GM12878 (cell line): ENCODE measurements around the gene TCIRG1.

Source experiments
- CHD2 ChIP-seq: IDR thresholded peaks from 2 replicates; pipeline ENCODE4 v1.6.1; 2011; ENCODE audit warnings: low read depth, low read length, improper control_type of control experiment, borderline replicate concordance
- CTCF ChIP-seq, 3 experiments: IDR thresholded peaks in 2 of 3; conservative IDR thresholded peaks in 1 of 3; 2 replicates each; pipeline ENCODE4 v1.5.1; 2011; ENCODE audit warnings: low read depth in 3 of 3, low read length in 3 of 3, mild to moderate bottlenecking in 3 of 3, control low read depth in 2 of 3, moderate library complexity in 2 of 3, inconsistent platforms in 1 of 3, mixed read lengths in 1 of 3; ENCODE audit not compliant: control insufficient read depth in 2 of 3, insufficient read depth in 1 of 3; ENCODE audit errors: extremely low read depth in 1 of 3
- ELK1 ChIP-seq: IDR thresholded peaks from 2 replicates; pipeline ENCODE4 v1.6.1; 2012; ENCODE audit warnings: low read depth, low read length, improper control_type of control experiment
- MTA3 ChIP-seq: IDR thresholded peaks from 2 replicates; pipeline ENCODE4 v1.6.1; 2012; ENCODE audit warnings: low read length, inconsistent platforms, borderline replicate concordance
- POLR2A ChIP-seq: IDR thresholded peaks from 2 replicates; pipeline ENCODE4 v1.6.1; 2011; ENCODE audit warnings: low read depth, mild to moderate bottlenecking, low read length
- SREBF2 ChIP-seq: IDR thresholded peaks from 2 replicates; pipeline ENCODE4 v1.6.1; 2012; ENCODE audit warnings: mild to moderate bottlenecking, low read length
- TAF1 ChIP-seq: IDR thresholded peaks from 2 replicates; pipeline ENCODE4 v1.6.1; 2011; ENCODE audit warnings: mild to moderate bottlenecking, low read depth, low read length, borderline replicate concordance
- TCF12 ChIP-seq: IDR thresholded peaks from 2 replicates; pipeline ENCODE4 v1.6.1; 2011; ENCODE audit warnings: low read depth, mild to moderate bottlenecking, low read length
- ZBTB33 ChIP-seq: fragments of 450-650 bp; IDR thresholded peaks from 2 replicates; pipeline ENCODE4 v1.6.1; 2017; ENCODE audit warnings: mild to moderate bottlenecking

GRCh38 chr11:68016904-68017817 lies 21.7 kb upstream of the TCIRG1 start:
- TF ChIP-seq MTA3 (no peak), ELK1 (no peak), CTCF (IDR thresholded peaks at IDR 0.05 in 2 of 3, conservative IDR thresholded peaks at IDR 0.05 in 1 of 3; ENCODE audit: control insufficient read depth in 2 of 3, extremely low read depth in 1 of 3, insufficient read depth in 1 of 3, low read depth in 3 of 3, low read length in 3 of 3) (no peak), POLR2A (no peak), TCF12 (no peak), SREBF2 (no peak), TAF1 (no peak), CHD2 (no peak), ZBTB33 (no peak)
